ENCODE measurements around the gene FOXA1.
A peak's percentile ranks its signal among the peaks of the same experiment; 100 is the strongest.

The FOXA1 gene

DNA sequence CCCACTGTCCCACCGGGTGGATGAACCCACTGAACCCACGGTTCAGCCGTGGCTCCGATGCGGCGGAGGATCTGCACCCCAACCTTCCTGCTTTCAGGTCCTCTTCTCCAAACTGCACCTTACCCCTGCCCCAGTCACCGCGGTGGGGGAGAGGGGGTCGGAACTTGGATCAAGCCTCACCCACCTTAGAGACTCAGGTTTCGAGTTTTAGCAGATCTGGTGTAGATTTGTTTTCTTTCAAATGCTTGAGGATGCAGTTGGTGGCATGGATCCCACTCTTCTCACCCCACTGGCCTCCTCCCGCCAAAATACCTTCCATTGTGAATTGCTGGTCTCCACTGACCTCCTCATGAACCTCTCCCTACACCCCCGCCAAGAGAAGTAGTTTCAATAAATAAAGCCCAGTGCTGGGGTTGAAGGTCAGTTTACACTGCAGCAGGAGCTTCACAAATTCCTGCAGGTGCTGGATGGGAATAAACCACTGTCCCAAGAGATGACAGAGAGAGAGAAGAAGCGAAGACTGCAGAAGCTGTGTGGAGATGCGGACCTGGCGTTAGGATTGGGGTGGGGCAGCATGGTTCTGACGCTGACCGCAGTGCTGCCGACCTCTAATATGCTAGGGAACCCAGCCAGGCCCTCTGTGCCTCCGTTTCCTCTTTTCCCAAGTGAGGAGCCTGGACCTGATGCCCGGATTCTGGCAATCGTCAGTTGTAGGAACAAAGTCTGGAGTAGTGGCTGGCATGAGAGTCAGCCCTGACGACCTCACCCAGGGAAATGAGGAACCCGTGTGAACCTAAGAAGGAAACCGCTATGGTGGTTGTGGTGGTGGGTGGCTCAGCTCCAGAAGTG, 7.8 kb upstream of the FOXA1 start:
- DNase-seq (ENCODE audit: low read depth in 2 of 3, low spot score in 1 of 3): no peak

DNA sequence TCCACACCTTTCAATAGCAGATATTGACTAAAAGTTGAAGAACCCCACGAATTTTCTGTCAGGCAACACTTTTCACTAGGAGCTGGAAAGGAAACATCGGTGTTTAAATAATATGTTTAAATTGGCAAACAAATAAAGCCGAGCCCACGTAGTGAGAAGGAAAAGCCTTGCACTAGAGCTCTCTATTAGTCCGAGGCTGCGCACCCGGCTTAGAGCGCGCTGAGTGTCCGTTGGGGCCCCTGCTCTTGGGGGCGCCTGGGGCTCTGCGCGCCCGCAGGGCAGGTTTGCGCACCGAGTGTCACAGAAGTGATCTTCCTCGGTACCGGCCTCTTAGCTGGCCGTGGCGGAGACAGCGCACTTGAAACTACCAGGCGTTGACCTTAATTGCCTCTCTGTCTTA, 6.8 kb upstream of the FOXA1 start:
- no peak for DNase-seq (ENCODE audit: low read depth in 2 of 3, low spot score in 1 of 3)

DNA sequence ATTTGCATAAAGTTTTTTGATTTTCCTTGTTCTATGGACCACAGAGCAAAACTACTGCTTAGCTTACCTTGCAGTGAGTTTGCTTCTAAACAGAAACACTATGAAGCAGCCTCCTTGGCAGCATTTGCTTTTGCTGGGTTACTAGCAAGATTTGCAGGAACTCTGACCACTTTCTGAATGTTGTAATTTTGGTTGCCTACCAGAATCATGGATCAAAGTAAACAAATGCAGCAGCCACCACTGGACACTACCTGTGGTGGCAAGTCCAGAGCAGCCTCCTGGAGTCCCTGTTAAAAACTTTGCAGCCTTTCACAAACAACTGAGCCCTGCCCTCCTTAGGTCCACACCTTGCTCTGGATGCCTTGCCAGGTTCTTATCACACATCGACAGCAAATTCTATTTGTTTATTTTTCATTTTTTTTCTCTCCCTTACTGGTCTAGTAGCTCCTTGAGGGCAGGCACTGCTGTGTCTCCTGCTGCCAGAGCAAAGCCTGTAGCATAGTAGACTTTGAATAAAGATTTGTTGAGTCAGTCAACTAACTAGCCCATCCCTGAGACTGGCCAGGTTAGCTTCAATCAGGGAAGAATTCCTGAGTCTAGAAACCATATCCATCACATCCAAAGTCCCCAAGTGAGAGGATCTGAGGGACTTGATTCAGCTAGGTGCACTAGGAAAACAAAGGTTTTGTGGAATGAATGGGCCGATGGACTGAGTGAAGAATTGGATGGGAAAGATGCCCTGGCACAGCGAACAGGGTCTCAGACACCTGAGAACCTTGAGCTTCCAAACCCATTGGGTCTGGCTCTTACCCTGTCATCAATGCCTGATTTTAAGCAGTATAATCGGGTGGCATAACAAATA, 6.1 kb upstream of the FOXA1 start:
- no peak for DNase-seq (ENCODE audit: low read depth in 2 of 3, low spot score in 1 of 3)

DNA sequence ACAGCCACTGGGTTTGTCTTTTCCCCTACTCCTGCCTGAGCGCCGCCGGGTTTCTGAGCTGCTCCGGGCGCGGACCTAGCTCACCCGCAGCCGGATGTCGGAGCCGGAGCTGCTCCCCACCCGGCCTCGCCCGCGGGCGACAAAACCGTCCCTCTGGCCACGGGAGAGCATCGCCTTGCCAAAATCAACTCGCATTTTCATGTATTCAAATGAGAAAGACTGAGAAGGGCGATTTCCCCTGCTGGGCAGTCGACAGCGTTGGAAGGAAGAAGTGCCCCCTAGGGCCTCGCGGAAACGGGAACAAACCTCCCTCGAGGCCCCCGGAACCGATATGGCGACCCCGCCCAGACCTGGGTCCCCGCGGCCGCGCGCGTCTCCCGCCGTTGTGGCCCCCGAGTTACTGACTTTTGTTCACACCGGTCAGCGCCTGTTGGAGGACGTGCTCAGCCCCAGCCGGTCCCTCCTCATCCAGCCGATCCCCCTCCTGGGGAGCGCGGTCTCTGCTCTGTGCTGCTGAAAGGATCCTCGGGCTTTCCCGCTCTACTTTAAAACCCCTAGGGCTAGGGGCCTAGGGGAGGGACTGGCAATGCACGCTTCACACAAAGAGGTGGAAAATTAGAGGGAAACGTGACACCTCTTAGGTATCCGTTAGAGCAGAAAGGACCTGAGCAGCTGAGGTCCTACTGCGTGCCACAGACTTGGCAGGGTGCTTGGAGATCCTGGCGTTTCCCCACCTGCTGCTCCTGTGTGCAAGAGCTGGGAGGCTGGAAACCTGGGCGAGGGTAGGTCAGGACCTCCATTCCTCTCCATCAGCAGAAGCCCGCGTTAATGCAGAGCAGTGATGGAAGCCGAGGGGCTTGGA, 4.7 kb upstream of the FOXA1 start:
- DNase-seq (ENCODE audit: low read depth in 2 of 3, low spot score in 1 of 3): no peak

DNA sequence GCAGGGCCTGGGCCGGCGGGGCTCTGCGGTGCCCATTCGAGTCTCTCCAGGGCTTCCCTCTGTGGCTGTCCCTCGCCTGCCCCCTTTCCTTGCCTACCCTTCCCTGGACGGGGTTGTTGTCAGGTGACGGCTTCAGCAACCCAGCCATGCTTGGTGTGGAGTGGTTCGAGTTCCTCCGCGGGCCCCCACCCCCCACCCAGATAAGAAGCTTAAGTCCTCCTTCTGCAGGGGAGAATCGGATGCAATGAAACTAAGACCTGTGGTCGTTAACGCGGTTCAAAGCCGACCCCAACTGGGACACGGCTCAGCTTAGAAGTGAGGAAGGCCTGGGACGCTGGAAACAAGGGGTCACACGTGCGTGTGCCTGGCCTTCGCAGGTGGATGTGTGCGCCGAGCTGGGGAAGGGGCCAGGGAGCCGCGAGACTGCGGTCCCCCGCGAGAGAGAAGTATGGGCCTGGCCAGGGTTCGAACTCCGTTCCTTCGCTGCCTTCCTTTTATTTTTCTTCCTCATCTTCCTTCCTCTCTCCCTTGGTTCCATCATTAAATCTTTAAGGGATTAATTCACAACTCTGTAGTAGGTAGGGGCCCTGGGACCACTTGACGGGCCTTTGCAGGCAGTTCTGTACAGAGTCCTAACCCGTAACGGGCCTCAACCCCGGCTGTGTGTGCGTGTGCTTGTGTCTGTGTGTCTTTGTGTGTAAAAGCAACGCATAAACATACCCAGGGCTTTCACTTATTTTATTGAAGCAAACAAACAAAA, 3.9 kb upstream of the FOXA1 start:
- DNase-seq (ENCODE audit: low read depth in 2 of 3, low spot score in 1 of 3): no peak

DNA sequence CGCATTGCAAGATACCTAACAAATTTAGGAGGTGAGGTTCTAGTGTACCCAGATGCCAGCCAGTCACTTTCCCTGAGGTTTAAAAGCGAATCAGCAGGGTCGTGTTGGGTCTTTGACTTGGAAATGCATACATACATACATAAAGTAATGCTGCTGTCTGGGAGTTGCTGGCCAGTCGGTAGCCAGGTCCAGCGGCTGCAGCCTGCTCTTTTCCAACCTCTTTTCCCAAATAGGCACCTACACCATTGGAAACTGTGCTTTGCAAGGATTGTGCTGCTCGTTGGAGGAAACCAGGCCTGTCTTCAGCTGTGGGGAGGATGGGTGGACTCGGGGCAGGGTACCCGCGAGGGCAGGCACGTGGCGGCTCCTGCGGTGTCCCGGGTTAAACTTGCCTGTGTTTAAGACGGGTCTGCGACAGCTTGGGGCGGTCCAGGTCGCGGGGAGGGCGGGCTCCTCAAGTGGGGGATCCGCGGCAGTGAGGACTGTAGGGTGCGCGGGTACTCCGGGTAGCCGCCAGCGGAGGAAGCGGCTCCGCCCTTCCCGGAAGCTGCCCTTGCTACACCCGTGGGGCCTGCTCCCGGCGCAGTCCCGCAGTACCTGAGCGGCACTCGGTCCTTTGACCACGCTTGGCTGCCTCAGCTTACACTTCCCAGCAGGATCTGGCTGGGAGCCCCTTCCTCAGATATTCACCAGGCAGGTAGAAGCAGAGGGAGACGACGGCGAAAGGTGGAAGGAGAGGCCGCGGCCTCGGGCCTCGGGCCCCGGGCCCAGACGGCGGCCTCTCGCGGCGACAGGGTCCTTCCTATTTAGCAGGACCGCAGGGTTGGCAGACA, 3.1 kb upstream of the FOXA1 start:
- no peak for DNase-seq (ENCODE audit: low read depth in 2 of 3, low spot score in 1 of 3)

DNA sequence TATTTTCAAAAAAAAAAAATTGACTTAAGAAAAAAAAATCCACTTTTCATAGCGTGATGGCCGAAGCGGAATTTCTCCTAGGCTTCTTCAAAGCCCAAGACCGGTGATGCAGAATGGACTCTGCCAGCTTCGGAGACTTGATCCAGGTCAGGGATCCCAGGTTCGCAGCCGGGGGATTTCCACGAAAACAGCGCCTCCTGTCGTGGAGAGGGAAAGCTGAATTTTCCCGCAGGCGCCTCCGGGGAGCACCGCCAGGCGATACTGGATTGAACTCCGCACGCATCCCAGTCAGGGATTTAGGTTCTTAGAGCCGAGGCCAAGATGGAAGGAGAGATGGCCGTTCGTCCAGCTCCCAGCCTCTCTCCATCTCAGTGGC, 2.5 kb upstream of the FOXA1 start:
- no peak for DNase-seq (ENCODE audit: low read depth in 2 of 3, low spot score in 1 of 3)

DNA sequence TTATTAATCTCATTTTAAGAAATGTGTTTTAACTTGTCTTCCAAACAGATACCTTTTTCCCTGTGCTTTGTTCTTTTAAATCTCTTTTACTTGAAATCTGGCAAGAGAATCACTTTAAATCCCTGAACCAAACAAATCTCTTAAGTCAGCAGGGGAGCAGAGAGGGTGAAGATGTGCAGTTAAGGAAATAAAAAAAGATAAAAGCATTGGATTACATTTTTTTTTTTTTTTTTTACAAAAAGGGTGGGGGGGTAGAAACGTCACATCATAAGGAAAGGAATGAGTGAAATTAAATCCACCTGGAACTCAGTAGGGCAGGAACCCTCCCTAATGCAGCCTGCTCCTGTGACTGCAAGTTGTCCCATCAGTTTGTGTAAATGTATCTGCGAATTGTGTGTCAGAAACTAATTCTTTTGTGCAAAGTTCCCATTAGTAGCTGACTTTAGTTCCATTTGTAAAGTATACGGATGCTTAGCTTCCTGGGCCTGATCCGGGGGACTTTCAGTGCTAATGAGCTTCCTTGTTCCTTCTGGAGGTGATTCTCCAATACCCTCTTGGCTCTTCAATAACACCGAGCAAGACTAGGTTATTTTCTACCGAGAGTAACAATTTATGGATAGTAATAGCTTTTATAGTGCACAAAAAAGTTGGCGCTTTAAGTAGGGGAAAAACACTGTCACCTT, 1.9 kb upstream of the FOXA1 start:
- no peak for DNase-seq (ENCODE audit: low read depth in 2 of 3, low spot score in 1 of 3)

DNA sequence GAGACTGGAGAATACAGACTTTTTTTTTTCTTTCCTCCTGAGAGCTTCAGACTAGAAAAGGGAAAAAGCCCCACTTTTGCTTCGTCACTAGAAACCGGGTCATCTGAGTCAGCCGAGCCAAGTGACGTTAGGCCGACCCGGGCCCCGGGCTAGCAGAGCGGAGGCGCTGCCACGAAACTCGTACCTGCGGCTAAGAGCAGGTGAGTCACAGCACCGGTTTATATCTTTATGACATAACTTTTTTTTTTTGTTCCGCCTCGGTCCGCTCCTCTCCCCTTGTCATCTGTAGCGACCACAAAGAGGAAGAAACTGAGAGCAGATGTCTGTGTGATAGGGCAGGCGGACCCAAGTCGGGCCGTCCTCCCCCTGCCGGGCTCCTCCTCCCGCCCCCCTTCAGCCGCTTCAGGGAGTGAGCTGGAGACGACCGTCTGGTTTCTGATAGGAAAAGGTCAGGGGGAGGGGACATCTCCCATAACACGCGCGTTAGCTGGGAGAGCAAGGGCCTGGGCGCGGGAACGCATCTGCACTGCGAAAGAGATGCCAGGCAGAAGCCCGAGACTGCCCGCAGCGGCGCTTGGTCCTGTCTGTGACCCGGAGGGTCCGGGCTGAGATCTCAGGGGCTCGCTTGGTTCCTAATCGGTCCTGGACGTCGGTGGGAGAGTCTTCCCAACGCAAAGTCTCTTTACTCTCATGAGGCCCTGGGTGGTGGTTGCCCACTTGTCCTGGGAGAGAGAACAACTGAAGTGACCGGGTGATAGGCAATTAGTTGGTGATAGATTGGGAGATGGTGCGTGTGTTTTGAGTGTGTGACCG, 966 bp upstream of the FOXA1 start:
- peak; percentile 47 to 72 (median 68) for DNase-seq (ENCODE audit: low read depth in 2 of 3, low spot score in 1 of 3)

DNA sequence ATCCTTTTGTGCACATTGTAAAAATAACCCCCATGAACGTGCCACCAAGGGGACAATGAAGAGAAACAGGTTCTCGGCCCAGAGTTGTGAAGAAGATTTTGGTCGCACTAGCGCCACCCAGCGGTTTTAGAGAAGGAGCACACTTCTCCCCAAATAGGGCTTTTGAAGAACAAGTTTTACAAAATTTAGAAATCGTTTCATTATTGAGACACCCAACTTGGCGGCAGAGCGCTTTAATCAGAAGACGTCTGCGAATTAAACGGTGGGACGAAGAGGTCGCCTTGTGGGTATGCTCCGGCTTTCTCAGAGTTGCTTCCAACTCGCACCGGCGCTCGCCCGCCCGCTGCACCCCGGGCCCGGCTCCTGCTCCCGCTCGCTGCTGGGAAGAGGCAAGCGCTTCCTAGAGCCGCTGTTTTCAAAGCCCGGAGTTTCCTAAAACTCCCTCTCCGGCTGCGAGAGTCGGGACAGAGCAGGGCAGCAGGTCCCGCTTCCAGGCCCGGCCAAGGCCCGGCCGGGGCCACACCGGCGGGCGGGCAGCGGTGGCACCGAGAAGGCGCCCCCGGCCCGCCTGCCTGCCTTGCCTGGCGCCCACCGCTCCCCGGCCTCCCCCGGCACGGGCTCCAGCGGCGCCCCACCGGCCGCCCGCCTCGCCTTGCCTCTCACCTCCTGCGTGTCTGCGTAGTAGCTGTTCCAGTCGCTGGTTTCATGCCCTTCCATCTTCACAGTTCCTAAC, 645 bp downstream of the FOXA1 start:
- peak in 2 of 3 donors; percentile 23 to 43 for DNase-seq (ENCODE audit: low read depth in 2 of 3, low spot score in 1 of 3)

DNA sequence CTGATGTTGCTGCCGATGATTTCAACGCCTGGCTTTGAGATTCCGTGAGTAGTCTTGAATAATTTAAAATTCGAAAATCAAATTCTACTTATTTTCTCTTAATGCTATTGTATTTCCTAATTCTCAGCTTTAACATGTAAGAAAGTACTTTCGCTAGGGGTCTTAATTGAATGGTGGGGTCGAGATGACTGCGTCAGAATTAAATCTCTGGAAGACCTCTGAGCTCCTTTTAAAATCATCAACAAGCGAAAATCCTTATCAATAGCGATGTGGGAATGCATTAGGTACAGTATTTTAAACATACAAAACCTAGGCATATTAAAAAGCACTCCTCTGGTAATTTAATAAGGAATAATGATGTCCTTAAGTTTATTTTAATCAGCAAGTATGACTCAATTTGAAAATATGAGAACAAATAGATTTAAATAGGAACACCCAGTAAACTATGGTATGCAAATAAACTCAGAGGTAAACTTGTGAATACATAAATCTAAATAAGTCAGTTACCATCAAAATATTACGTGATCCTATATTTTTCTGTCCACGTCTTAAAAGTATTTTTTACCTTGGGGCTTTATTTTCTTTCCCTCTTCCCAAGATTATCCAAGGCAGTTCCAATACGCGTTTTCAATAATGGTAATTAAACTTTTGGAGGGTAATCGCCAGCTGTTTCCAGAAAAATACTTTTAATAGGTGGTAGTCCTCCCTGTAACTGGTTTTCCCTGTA, 1.4 kb downstream of the FOXA1 start:
- DNase-seq (ENCODE audit: low read depth in 2 of 3, low spot score in 1 of 3): no peak

DNA sequence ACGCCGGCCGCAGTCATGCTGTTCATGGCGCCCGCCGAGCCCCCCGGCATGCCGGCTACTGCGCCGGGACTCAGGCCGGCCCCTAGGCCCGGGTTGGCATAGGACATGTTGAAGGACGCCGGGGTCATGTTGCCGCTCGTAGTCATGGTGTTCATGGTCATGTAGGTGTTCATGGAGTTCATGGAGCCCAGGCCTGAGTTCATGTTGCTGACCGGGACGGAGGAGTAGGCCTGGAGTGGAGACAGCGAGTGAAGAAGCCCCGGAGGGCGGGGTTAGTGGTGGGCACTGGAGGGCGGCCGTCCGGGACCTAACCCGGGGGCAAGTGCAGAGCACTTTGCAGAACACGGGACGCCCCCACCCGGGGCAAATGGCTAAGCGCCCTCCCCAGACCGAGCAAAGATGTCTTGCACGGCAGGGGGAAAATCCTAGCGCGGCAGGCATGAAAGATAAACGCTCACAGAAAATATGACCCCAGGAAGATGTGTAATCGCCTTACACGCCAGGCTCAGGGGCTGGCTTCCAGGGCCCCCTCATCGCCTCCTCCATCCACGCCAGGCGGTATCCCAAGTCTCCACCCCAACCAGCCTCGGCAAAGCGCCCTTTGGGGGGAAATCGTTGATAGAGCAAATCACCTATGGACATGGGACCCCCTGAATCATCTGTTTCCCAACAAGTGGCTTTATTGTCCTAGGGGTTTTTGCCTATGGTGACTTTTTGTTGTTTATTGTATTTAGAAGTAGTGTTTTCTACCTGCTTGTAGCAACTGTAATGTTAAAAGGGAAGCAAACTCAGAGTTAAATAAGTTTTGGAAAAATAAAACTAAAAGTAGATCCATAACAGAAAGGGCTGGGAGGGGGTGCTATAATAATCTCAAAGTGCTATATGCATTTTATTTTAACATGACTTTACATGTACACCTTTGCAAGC, 2.3 kb downstream of the FOXA1 start:
- no peak for DNase-seq (ENCODE audit: low read depth in 2 of 3, low spot score in 1 of 3)

DNA sequence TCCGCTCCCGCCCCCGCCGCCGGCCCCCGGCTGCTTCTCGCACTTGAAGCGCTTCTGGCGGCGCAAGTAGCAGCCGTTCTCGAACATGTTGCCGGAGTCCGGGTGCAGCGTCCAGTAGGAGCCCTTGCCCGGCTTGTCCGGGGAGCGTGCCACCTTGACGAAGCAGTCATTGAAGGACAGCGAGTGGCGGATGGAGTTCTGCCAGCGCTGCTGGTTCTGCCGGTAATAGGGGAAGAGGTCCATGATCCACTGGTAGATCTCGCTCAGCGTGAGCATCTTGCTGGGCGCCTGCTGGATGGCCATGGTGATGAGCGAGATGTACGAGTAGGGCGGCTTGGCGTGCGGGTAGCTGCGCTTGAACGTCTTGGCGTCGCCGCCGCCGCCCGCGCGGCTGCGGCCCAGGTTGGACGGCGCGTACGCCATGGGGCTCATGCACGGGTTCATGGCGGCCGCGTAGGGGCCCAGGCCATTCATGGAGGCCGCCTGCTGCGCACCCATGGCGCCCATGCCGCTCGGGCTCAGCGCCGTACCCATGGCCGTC, 3.0 kb downstream of the FOXA1 start:
- no peak for DNase-seq (ENCODE audit: low read depth in 2 of 3, low spot score in 1 of 3)

DNA sequence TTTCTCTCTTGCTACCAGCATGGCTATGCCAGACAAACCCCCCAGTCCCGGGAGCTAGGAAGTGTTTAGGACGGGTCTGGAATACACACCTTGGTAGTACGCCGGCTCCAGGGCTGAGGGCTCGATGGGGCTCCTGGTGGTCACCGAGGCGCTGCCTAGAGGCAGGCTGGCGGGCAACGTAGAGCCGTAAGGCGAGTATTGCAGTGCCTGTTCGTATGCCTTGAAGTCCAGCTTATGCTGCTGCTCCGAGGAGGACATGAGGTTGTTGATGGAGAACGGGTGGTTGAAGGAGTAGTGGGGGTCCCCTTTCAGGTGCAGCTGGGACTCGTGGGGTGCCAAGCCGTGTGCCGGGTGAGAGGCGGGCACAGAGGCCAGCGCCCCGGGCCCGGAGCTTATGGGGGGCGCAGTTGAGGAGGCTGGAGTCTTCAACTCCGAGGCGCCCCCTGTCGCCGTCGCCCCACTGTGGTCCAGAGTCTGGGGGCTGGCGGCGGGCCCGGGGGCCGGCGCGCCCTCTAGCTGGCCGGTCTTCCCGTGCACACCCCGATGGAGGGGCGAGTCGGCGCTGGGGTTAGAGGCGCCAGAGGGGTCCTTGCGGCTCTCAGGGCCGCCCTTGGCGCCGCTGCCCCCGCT, 3.6 kb downstream of the FOXA1 start:
- no peak for DNase-seq (ENCODE audit: low read depth in 2 of 3, low spot score in 1 of 3)

DNA sequence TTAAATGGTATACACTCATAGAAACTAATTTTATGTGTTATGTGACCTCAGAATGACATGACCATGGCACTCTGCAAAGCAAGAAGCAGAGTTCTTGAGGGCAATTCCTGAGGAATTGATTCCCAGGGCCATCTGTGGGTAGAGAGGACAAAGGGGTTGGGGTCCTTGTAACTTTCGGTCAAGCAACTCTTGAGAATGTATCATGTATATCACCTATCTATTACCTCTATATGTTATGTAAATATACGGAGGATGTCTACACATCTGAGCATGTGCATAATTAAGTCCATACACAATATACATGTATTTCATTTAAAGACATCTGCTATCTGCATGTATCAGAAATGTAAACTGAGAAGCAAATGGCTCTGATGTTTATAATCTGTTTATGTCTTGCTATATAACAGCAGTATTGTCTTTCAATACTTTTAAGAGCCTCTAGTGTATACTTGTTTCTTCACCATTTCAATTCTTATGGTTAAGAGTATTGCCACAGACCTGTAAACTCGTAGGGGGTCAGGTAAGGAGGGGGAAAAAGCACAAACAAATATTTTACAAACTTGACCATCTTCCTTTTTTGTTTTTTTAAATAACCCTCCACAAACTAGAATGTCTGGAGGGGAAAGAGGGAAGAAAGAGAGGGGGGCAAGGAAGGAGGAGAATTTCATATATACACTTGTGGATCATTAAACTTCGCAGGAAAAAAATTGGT, 4.5 kb downstream of the FOXA1 start:
- DNase-seq (ENCODE audit: low read depth in 2 of 3, low spot score in 1 of 3): no peak
